HG03342 (cell line): Measurements from ENCODE around the gene TBL2.
"Not testable (repeated sequence)": the region's sequence is repeated elsewhere in the genome, so short reads cannot be mapped to it uniquely, and the experiment has no call there.

ENCODE experiments used
- ATAC-seq: cut with Tn5 transposase; IDR thresholded peaks from one replicate; pipeline ENCODE4 v1.9.1; 2021; ENCODE audit warnings: mild to moderate bottlenecking, moderate library complexity; ENCODE audit not compliant: unreplicated experiment

Gene TBL2

GRCh38 chr7:73570977-73571376 lies 7.4 kb downstream of the TBL2 start:
- no peak for ATAC-seq

GRCh38 chr7:73570521-73570920 lies 7.9 kb downstream of the TBL2 start:
- no peak for ATAC-seq

DNA sequence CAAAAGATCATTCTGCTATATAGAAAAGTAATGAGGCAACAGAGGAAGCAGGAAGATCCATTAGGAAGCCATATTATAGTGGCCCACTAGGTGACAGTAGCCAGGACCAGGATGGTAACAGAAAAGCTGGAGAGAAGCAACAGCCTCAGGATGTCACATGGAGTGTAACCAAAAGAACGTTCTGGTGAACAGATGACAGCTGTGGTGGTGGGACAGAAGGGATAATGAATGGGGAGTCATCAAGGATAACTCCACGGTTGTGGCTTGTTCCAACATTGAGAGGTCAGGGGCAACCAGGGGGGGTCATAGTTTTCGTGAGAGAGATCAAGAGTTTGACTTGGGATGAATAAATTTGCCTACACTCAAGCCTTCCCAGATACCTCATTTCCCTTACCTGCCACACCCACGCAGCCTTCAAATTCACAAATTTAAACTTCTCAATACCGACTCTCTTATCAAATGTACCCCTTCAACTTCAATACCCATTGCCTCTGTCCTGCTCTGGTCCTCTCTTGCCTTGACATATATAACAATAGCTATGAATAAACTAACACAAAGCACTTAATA lies 9.3 kb downstream of the TBL2 start:
- no peak for ATAC-seq

DNA sequence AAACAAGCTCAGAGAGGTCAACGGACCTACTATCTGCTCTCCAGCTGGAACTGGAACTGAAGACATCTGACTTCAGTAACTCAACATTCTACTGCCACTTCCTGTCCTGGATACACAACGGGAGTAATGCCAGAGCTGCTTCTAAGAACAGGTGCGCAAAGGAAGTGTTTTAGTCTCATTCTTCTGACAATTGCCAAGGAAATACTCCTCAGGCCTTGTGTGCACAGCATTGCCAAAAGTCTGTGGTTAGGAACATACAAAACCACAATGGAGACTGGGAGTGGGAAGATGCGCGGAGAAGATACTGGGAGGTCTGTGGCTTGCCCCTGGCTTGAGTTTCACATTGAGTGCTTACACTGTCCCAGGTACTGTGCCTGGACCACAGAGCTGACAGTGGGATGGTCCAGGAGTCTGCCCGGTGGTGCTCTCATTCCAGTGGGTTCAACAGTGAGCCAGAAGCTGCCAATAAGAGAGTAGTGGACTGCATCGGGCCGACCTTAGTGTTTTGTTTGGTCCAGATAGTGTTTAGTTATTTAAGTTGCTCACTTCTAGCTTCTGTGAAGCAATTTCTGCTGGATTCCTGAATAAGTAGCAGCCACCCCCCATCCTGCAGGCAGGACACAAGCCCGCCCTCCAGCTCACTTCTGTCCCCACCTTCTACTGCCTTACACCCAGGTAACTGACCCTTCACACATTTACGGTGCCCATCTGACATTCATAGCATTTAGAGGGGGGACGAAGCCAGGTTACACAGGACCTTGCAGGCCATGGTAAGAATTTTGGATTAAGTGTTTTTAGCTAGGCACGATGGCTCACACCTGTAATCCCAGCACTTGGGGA lies 10.3 kb downstream of the TBL2 start:
- ATAC-seq, result no peak

DNA sequence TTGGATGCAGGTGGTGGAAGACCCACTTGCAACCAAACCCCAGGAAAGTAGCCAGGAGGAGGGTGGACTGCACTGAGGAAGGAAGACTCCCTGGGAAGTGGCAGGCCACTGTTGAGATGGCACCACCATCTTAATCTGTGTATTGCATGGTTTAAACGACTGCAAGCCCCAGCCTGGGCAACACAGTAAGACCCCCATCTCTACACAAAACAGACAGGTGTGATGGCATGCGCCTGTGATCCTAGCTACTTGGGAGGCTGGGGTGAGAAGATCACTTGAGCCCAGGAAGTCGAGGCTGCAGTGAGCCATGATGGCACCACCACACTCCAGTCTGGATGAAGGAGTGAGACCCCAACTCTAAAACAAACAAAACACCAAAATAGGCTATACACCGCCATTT lies 11.2 kb downstream of the TBL2 start:
- ATAC-seq, result no peak

- not testable (repeated sequence) for ATAC-seq
Measured at GRCh38 chr7:73566431-73566830, 11.9 kb downstream of the TBL2 start.

- no peak for ATAC-seq
Measured at GRCh38 chr7:73565675-73566340, 12.6 kb downstream of the TBL2 start.

- ATAC-seq, result no peak
Measured at GRCh38 chr7:73560109-73560835, 18.1 kb downstream of the TBL2 start.

DNA sequence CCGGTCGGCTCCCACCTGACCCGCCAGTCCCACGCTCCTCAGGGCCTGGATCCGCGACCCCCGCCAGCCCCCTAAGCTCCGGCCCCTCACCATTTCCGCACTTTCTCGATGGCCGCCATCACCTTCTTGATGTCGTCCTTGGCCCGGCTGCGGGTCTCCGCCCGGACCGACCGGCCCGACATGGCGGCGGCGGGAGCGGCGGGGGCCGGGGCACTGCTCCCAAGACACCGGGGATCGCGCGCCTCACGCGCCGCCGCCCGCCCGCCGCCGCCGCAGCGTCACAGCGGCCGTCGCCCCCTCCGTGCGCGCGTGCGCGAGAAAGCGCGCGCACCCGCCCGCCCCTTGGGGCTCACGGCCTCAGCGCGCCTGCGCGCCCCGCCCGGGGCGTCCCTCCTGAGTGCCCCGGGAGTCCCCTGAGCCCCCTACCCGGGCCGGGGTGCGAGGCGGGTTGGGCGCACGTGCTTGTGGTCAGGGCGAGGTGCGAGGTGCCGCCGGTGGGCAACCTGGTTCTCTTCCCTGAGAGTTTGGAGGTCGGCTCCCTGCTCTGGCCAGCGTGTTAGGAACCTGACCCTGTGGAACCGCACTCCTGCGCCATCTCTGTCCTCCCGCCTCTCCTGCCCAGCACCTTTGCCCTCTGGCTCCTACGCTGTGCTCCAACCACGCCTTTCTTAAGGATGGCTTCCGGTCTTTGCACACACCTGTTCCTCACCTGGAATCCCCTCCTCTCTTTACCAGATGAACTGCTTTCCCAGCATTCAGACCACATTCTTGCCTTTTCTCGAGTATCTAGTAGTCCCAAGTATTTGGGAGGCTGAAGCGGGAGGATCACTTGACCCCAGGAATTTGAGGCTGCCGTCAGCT lies 20.8 kb downstream of the TBL2 start, which contains the start of gene BCL7B:
Gene BCL7B, minus strand, starts transcription at position 294 of the 861 bp plus-strand sequence. Its CDS starts 112 bp downstream, at position 182.
- ATAC-seq, result peak; percentile 41

DNA sequence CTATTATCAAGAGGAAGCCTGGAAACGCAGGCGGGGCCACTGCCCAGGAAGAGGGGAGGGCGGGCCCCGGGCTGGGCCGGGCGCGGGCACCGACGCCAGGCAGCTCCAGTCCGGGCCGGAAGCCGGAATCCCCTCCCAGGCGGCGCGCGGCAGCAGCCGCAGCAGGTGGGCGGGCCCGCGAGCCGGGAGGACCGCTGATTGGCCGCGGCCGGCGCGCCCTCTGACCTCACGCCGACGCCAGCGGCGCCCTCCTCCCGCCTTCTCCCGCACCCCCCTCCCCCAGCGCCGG lies 21.3 kb downstream of the TBL2 start:
- ATAC-seq, result peak; percentile 89

DNA sequence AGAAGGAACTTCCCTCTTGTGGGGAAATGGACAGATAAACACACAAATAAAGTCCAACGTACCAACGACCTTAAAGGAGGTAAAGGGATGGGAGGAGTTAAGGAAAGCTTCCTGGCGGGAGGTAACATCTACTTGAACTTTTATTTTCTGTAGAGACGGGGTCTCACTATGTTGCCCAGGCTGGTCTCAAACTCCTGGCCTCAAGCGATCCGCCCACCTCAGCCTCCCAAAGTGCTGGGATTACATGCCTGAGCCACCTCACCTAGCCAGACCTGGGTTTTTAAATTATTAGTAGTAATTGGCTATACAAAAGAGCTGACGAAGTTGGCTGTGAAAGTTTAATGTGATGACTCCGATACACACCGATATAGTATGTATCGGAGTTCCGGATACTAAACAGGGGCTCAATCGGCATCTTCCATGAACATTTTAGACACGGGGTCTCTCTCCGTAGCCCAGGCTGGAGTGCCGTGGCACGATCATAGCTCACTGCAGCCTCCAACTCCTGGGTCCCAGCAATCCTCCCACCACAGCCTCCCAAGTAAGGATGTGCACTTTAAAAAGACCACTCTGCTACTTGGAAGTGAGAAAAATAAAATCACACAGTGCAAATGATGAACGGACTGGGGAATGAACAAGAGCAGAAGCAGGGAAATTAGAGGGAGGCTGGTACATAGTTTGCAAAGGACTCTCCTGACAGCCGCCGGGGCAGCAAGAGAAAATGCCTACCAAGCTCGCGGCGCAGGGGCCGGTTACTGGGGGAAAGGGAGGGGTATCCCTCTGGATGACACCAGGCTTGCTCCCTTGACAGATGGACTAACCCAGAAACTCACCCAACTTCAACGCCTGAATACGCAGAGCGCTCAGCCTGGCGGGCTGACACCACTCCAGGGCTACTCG lies 21.9 kb downstream of the TBL2 start:
- no peak for ATAC-seq

DNA sequence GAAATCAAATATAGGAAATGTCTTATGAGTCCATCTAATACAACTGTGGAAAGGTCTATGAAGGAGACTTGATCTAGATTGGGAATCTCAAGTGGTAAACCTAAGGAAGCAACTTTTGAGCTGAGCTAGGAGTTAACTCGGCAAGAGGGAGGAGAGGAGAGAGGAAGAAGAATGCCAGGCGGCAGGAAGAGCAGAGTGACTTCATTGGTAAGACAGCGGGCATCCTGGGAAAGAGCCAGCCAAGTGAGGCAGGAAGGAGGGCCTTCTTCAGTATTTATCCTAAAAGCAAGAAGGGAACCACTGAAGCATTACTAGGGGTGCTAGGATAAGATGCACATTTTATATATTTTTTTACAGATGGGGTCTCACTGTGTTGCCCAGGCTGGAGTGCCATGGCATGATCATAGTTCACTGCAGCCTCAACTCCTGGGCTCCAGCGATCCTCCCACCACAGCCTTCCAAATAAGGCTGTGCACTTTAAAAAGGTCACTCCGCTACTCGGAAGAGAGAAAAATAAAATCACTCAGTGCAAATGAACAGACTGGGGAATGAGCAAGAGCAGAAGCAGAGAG lies 22.9 kb downstream of the TBL2 start:
- ATAC-seq, result no peak

DNA sequence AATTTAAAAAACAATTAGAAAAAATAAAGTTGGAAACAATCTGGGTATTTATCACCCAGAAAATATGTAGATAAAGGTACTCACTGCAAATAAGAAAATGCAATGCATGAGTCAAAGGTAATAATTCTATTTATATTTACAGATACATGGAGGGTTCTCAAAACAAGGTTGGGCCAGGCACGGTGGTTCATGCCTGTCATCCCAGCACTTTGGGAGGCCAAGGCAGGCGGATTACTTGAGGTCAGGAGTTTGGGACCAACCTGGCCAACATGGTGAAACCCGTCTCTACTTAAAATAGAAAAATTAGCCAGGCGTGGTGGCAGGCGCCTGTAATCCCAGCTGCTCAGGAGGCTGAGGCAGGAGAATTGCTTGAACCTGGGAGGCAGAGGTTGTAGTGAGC lies 28.3 kb downstream of the TBL2 start:
- not testable (repeated sequence) for ATAC-seq

DNA sequence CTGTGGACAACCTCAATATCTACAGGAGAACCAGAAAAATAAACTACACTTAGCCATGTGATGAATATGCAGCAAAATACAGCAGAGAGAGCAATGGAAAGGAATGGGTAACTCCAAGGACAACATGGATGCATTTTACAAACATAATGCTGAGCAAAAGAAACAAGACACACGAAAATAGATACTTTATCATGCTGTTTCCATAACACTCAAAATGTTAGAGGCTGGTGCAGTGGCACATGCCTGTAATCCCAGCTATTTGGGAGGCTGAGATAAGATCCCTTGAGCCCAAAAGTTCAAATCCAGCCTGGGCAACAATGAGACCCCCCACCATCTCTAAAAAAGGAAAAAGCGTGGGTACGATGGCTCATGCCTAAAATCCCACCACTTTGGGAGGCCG lies 29.2 kb downstream of the TBL2 start:
- ATAC-seq, result no peak

DNA sequence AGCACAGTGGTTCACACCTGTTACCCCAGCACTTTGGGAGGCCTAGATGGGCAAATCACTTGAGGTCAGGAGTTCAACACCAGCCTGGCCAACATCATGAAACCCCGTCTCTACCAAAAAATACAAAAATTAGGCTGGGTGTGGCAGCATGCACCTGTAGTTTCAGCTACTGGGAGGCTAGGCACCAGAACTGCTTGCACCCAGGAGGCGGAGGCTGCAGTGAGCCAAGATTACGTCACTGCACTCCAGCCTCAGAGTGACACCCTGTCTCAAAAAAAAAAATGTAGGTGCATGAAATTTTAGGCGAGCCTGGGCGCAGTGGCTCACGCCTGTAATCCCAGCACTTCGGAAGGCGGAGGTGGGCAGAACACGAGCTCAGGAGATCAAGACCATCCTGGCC lies 30.5 kb downstream of the TBL2 start:
- ATAC-seq, result no peak

- ATAC-seq, result no peak
Measured at GRCh38 chr7:73544678-73545077, 33.7 kb downstream of the TBL2 start.

DNA sequence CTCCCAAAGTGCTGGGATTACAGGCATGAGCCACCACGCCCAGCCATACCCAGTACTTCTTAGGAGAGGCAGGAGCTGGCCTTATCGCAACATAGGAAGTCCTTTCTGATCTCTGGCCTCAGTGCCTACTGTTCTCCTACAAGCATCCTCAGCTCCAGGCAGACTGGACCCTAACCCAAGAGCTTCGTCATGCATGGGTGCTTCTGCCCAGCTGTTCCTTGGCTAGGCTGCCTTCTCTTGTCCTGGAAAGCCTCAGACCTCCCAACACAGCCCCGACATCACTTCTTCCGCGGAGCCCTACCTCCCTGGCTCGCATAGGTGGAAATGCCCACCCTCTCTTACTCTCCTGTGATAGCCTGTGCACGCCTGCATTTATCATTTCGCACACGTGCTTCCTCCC lies 36.7 kb downstream of the TBL2 start:
- no peak for ATAC-seq

GRCh38 chr7:73539709-73540108 lies 38.7 kb downstream of the TBL2 start:
- no peak for ATAC-seq

- not testable (repeated sequence) for ATAC-seq
Measured at GRCh38 chr7:73538510-73538909, 39.9 kb downstream of the TBL2 start.
